OCI-LY1 (cell line): Measurements from ENCODE around the gene SCRN1.

ENCODE experiments used
- H2AFZ ChIP-seq: fragments of 200-600 bp; sonication (generic), shearing (Covaris generic); 2 replicates; pipeline ENCODE4 v1.6.0; 2014; ENCODE audit warnings: antibody characterized with exemption, mild to moderate bottlenecking, low read length
- H3F3A ChIP-seq: fragments of 200-600 bp; sonication (generic), shearing (Covaris generic); 2 replicates; pipeline ENCODE4 v1.6.0; 2014; ENCODE audit warnings: mild to moderate bottlenecking, antibody characterized with exemption, low read length, moderate library complexity; ENCODE audit not compliant: insufficient read depth
- H3K27ac ChIP-seq: fragments of 200-600 bp; sonication (generic); 2 replicates; pipeline ENCODE4 v1.5.1; 2014; ENCODE audit warnings: low read length, mixed run types, mild to moderate bottlenecking, low read depth; ENCODE audit not compliant: poor library complexity, severe bottlenecking
- H3K27me3 ChIP-seq: fragments of 200-600 bp; sonication (generic); 2 replicates; pipeline ENCODE4 v1.6.0; 2014; ENCODE audit warnings: antibody characterized with exemption, mild to moderate bottlenecking, low read length, moderate library complexity; ENCODE audit not compliant: insufficient read depth
- H3K36me3 ChIP-seq: fragments of 200-600 bp; sonication (generic); 2 replicates; pipeline ENCODE4 v1.6.1; 2014; ENCODE audit warnings: mild to moderate bottlenecking, antibody characterized with exemption, low read length, moderate library complexity, mixed read lengths; ENCODE audit not compliant: insufficient read depth
- H3K4me1 ChIP-seq: fragments of 200-600 bp; sonication (generic); 2 replicates; pipeline ENCODE4 v1.5.1; 2014; ENCODE audit warnings: mild to moderate bottlenecking, low read length, moderate library complexity; ENCODE audit not compliant: insufficient read depth, severe bottlenecking
- H3K4me2 ChIP-seq: fragments of 200-600 bp; sonication (generic), shearing (Covaris generic); 2 replicates; pipeline ENCODE4 v1.6.1; 2014; ENCODE audit warnings: low read length
- H3K4me3 ChIP-seq: fragments of 200-600 bp; sonication (generic); 2 replicates; pipeline ENCODE4 v1.5.1; 2014; ENCODE audit warnings: low read length, low read depth, mild to moderate bottlenecking, mixed read lengths; ENCODE audit not compliant: poor library complexity, severe bottlenecking
- H3K79me2 ChIP-seq: fragments of 200-600 bp; shearing (Covaris generic); 2 replicates; pipeline ENCODE4 v1.6.1; 2016; ENCODE audit warnings: mixed run types, low read length, mixed read lengths; ENCODE audit not compliant: insufficient read depth
- H3K9ac ChIP-seq: fragments of 200-600 bp; sonication (generic), shearing (Covaris generic); 2 replicates; pipeline ENCODE4 v1.6.1; 2014; ENCODE audit warnings: mild to moderate bottlenecking, low read length, mixed read lengths
- H3K9me2 ChIP-seq: fragments of 200-600 bp; sonication (generic), shearing (Covaris generic); 2 replicates; pipeline ENCODE4 v1.6.1; 2014; ENCODE audit warnings: low read depth, mild to moderate bottlenecking, low read length, mixed read lengths
- H3K9me3 ChIP-seq: fragments of 200-600 bp; shearing (Covaris generic); 2 replicates; pipeline ENCODE4 v1.6.1; 2014; ENCODE audit warnings: low read length, mixed read lengths
- H4K20me1 ChIP-seq: fragments of 200-600 bp; sonication (generic), shearing (Covaris generic); 2 replicates; pipeline ENCODE4 v1.6.0; 2016; ENCODE audit warnings: mild to moderate bottlenecking, low read length; ENCODE audit not compliant: insufficient read depth
- EZH2 ChIP-seq: fragments of 200-600 bp; sonication (generic), shearing (Covaris generic); IDR thresholded peaks from 2 replicates; pipeline ENCODE4 v1.8.0; 2017; ENCODE audit warnings: borderline replicate concordance, mixed run types, mild to moderate bottlenecking, antibody characterized with exemption, low read length, moderate library complexity, mixed read lengths
- TF ChIP-seq, protein P1 (sequence below): fragments of 200-600 bp; sonication (generic), shearing (Covaris generic); IDR thresholded peaks from 2 replicates; pipeline ENCODE4 v1.5.1; 2017; ENCODE audit warnings: mild to moderate bottlenecking, antibody characterized with exemption, low read length, moderate library complexity, mixed read lengths

Gene SCRN1

DNA sequence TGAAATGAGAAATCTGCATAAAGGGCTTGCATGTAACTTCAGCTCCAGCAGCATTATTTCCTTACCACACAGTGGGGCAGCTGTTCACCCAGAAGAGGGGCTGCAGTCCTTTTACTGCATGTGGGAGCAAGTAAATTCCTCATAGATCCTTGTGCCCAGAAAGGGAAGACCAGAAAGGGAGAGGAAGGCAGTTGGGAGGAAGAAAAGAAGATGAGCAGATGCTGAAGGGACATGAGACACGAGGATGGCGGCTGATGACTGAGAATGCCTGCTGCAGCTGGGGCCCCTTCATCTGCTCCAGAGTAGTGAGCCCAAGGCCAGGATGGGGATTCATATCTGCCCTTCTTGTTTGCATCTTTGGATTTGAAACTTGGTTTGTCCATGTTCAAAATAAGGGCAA, 102.8 kb downstream of the SCRN1 start:
- TF ChIP-seq EZH2 = no peak
- TF ChIP-seq, protein P1, sequence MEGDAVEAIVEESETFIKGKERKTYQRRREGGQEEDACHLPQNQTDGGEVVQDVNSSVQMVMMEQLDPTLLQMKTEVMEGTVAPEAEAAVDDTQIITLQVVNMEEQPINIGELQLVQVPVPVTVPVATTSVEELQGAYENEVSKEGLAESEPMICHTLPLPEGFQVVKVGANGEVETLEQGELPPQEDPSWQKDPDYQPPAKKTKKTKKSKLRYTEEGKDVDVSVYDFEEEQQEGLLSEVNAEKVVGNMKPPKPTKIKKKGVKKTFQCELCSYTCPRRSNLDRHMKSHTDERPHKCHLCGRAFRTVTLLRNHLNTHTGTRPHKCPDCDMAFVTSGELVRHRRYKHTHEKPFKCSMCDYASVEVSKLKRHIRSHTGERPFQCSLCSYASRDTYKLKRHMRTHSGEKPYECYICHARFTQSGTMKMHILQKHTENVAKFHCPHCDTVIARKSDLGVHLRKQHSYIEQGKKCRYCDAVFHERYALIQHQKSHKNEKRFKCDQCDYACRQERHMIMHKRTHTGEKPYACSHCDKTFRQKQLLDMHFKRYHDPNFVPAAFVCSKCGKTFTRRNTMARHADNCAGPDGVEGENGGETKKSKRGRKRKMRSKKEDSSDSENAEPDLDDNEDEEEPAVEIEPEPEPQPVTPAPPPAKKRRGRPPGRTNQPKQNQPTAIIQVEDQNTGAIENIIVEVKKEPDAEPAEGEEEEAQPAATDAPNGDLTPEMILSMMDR = no peak
- H3K27ac ChIP-seq = no peak overlapping the region
- no peaks in the 10 kb centered on the region for H3K36me3 ChIP-seq
- no peaks in the 10 kb centered on the region for H3K9me3 ChIP-seq
- no peaks in the 10 kb centered on the region for H3K4me1 ChIP-seq
- no peaks in the 10 kb centered on the region for H3K9me2 ChIP-seq
- H3K79me2 ChIP-seq = no peaks in the 10 kb centered on the region
- H4K20me1 ChIP-seq = no peaks in the 10 kb centered on the region
- H3F3A ChIP-seq = no peaks in the 10 kb centered on the region
- no peak overlapping the region for H2AFZ ChIP-seq
- no peak overlapping the region for H3K9ac ChIP-seq
- no peak overlapping the region for H3K4me2 ChIP-seq
- no peaks in the 10 kb centered on the region for H3K27me3 ChIP-seq
- H3K4me3 ChIP-seq = no peak overlapping the region

DNA sequence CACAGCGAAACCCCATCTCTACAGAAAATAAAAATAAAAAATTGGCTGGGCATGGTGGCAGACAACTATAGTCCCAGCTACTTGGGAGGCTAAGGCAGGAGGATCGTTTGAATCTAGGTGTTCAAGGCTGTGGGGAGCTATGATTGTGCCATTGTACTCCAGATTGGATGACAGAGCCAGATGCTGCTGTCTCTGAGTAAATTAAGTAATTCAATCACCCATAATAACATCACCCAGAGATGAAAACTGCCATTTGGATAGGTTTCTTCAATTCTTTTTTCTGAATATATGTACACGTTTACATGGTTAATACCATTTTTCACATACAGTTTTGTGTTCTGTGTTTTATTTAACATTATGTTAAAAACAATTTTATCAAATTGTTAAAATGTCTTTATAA, 104.0 kb downstream of the SCRN1 start:
- Histone ChIP-seq H3K27me3 (no peaks in the 10 kb centered on the region), H3K9me2 (no peaks in the 10 kb centered on the region), H2AFZ (no peak overlapping the region), H3K4me3 (no peak overlapping the region), H3K36me3 (no peaks in the 10 kb centered on the region), H3F3A (no peaks in the 10 kb centered on the region), H4K20me1 (no peaks in the 10 kb centered on the region), H3K9ac (no peak overlapping the region), H3K79me2 (no peaks in the 10 kb centered on the region), H3K9me3 (no peaks in the 10 kb centered on the region), H3K4me1 (no peaks in the 10 kb centered on the region), H3K27ac (no peak overlapping the region), H3K4me2 (no peak overlapping the region)
- TF ChIP-seq, protein P1 = no peak
- no peak for TF ChIP-seq EZH2

DNA sequence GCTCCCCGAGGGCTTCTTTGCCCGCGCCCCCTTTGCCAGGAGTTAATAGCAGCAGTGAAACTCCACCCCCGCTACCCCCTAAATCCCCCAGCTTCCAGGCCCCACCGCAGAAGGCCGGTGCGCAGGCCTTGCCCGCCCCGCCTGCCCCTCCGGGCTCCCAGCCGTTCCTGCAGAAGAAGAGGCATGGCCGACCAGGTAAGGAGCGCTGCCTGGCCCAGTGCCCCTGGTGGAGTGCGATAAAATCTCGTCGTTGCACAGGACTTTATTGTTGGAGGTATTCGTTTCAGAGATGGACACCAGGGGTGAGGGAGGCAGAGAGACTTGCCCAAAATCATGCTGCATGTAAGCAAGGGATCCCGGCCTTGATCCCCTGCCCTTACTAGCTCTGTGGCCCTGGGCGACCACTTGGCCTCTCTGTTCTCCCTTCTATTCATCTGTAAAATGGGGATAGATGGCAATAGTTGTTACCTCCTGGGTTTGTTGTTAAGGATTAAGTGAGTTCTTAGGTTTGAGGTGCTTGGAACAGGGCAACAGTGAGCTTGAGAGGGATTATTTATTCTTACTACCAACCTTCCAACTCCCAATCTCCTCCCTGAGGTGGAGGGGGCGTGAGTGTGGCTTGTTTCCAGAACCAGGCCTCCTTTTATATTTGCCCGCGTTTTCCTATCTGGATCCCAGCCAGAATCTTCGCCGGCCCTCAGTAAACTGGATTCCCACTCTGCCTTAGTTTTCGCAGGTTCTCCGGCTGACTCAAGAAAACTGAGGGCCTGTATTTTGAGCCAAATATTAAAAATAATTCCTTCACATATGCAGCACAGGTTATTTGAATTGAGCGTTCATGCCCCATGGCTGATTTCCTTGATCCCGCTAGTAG, 105.0 kb downstream of the SCRN1 start:
- no peak overlapping the region for H3K27ac ChIP-seq
- H3K27me3 ChIP-seq = no peaks in the 10 kb centered on the region
- no peak overlapping the region for H3K4me2 ChIP-seq
- no peaks in the 10 kb centered on the region for H3F3A ChIP-seq
- H3K4me1 ChIP-seq = no peaks in the 10 kb centered on the region
- no peaks in the 10 kb centered on the region for H3K9me3 ChIP-seq
- no peaks in the 10 kb centered on the region for H3K9me2 ChIP-seq
- no peak for TF ChIP-seq EZH2
- TF ChIP-seq, protein P1 = no peak
- H3K36me3 ChIP-seq = no peaks in the 10 kb centered on the region
- H4K20me1 ChIP-seq = no peaks in the 10 kb centered on the region
- no peak overlapping the region for H2AFZ ChIP-seq
- H3K9ac ChIP-seq = no peak overlapping the region
- no peak overlapping the region for H3K4me3 ChIP-seq
- H3K79me2 ChIP-seq = no peaks in the 10 kb centered on the region
